GM21619 (cell line): Measurements from ENCODE around the gene QKI.
"Not testable (repeated sequence)": the region's sequence is repeated elsewhere in the genome, so short reads cannot be mapped to it uniquely, and the experiment has no call there.

Experiments used
- ATAC-seq: cut with Tn5 transposase; IDR thresholded peaks from one replicate; pipeline ENCODE4 v1.9.1; 2021; ENCODE audit not compliant: unreplicated experiment

The QKI gene

GRCh38 chr6:163476946-163477345 lies 62.4 kb downstream of the QKI start:
- ATAC-seq: not testable (repeated sequence)

GRCh38 chr6:163483107-163483506 lies 68.6 kb downstream of the QKI start:
- ATAC-seq: no peak

GRCh38 chr6:163485388-163485851 lies 70.9 kb downstream of the QKI start:
- ATAC-seq: no peak

- no peak for ATAC-seq
Observed at GRCh38 chr6:163486821-163487220, 72.3 kb downstream of the QKI start.

GRCh38 chr6:163487606-163488005 lies 73.1 kb downstream of the QKI start:
- no peak for ATAC-seq

GRCh38 chr6:163489584-163489983 lies 75.1 kb downstream of the QKI start:
- ATAC-seq: no peak

GRCh38 chr6:163490826-163491577 lies 76.5 kb downstream of the QKI start:
- ATAC-seq: no peak

GRCh38 chr6:163491737-163492300 lies 77.3 kb downstream of the QKI start:
- ATAC-seq: no peak

GRCh38 chr6:163494279-163494727 lies 79.8 kb downstream of the QKI start:
- no peak for ATAC-seq

GRCh38 chr6:163496205-163496604 lies 81.7 kb downstream of the QKI start:
- no peak for ATAC-seq

GRCh38 chr6:163500105-163500504 lies 85.6 kb downstream of the QKI start:
- ATAC-seq: no peak

GRCh38 chr6:163501026-163501425 lies 86.5 kb downstream of the QKI start:
- ATAC-seq: no peak

- no peak for ATAC-seq
Observed at GRCh38 chr6:163501439-163501838, 86.9 kb downstream of the QKI start.

GRCh38 chr6:163504984-163505640 lies 90.6 kb downstream of the QKI start:
- ATAC-seq: no peak

- no peak for ATAC-seq
Observed at GRCh38 chr6:163507965-163508364, 93.4 kb downstream of the QKI start.

GRCh38 chr6:163513003-163513402 lies 98.5 kb downstream of the QKI start:
- no peak for ATAC-seq

GRCh38 chr6:163513570-163514166 lies 99.2 kb downstream of the QKI start:
- no peak for ATAC-seq

- no peak for ATAC-seq
Observed at GRCh38 chr6:163516908-163517307, 102.4 kb downstream of the QKI start.

GRCh38 chr6:163520956-163521355 lies 106.4 kb downstream of the QKI start:
- ATAC-seq: no peak

- ATAC-seq: no peak
Observed at GRCh38 chr6:163522033-163522432, 107.5 kb downstream of the QKI start.

- ATAC-seq: no peak
Observed at GRCh38 chr6:163525926-163526325, 111.4 kb downstream of the QKI start.

GRCh38 chr6:163526346-163526745 lies 111.8 kb downstream of the QKI start:
- no peak for ATAC-seq
